CD4-positive, alpha-beta T cell (primary cell): ENCODE results near the gene CDH13. TPM values are rescaled to one million over a fixed set of nuclear protein-coding genes. Genes with fewer than 3 reads are reported as not detected.
A peak's percentile ranks its signal among the peaks of the same experiment; 100 is the strongest.

ENCODE experiments used
- ATAC-seq: fragments of 200-7000 bp; cut with Tn5 transposase; one replicate; pipeline ENCODE4 v1.10.0; 2022; ENCODE audit warnings: mild to moderate bottlenecking; ENCODE audit not compliant: poor library complexity
- CTCF ChIA-PET: fragments of 350-600 bp; sonication (Branson Sonifier 250); formaldehyde crosslinking; loops from one replicate; lab custom pipeline; 2021; ENCODE audit warnings: antibody characterized with exemption, inconsistent platforms; lab: Charles Lee
- POLR2A ChIA-PET: fragments of 350-600 bp; sonication (Branson Sonifier 250); formaldehyde crosslinking; loops from one replicate; lab custom pipeline; 2021; ENCODE audit warnings: antibody characterized with exemption, inconsistent platforms; lab: Charles Lee
- DNase-seq, 14 experiments: peaks; one replicate each; pipeline ENCODE4 v3.0.0-alpha.2; 2013 to 2020; ENCODE audit warnings: mixed read lengths in 2 of 14
- H3K27ac ChIP-seq, 2 donors: one replicate each; pipeline versions ENCODE4 v1.5.1 to v1.7.0; 2013; ENCODE audit warnings: low read length in 2 of 2, low read depth in 1 of 2, mild to moderate bottlenecking in 1 of 2
- H3K27me3 ChIP-seq, 2 experiments: 1 replicate in 1 of 2; 2 replicates in 1 of 2; pipeline versions ENCODE4 v1.6.1 to v1.7.0; 2013; ENCODE audit warnings: low read length in 2 of 2, control low read depth in 1 of 2, mild to moderate bottlenecking in 1 of 2, moderate library complexity in 1 of 2; ENCODE audit not compliant: insufficient read depth in 2 of 2, control insufficient read depth in 1 of 2
- H3K36me3 ChIP-seq: one replicate; pipeline ENCODE4 v1.6.1; 2013; ENCODE audit warnings: low read length, control low read depth; ENCODE audit not compliant: insufficient read depth
- H3K4me1 ChIP-seq: one replicate; pipeline ENCODE4 v1.6.1; 2013; ENCODE audit warnings: low read length, control low read depth; ENCODE audit not compliant: insufficient read depth
- H3K4me3 ChIP-seq: one replicate; pipeline ENCODE4 v1.5.1; 2013; ENCODE audit warnings: mild to moderate bottlenecking, low read length, moderate library complexity
- H3K9me3 ChIP-seq, 2 experiments: 1 replicate in 1 of 2; 2 replicates in 1 of 2; pipeline versions ENCODE4 v1.6.1 to v1.7.0; 2013; ENCODE audit warnings: low read length in 2 of 2, mild to moderate bottlenecking in 2 of 2, control low read depth in 1 of 2, moderate library complexity in 1 of 2; ENCODE audit not compliant: control insufficient read depth in 1 of 2, insufficient read depth in 1 of 2
- H3K27ac Mint-ChIP-seq: one replicate; pipeline ENCODE4 v1.8.0; 2020; ENCODE audit warnings: mixed read lengths
- H3K27me3 Mint-ChIP-seq: one replicate; pipeline ENCODE4 v1.8.0; 2021; ENCODE audit warnings: mixed read lengths
- H3K36me3 Mint-ChIP-seq: one replicate; pipeline ENCODE4 v1.8.0; 2021; ENCODE audit warnings: low read depth, mixed read lengths
- H3K4me1 Mint-ChIP-seq: one replicate; pipeline ENCODE4 v1.8.0; 2021; ENCODE audit warnings: low read depth, mixed read lengths
- H3K4me3 Mint-ChIP-seq: one replicate; pipeline ENCODE4 v1.8.0; 2020; ENCODE audit warnings: mild to moderate bottlenecking, mixed read lengths
- H3K9me3 Mint-ChIP-seq: one replicate; pipeline ENCODE4 v1.8.0; 2020; ENCODE audit warnings: mixed read lengths
- intact Hi-C, 2 experiments: fragments of 100-400 bp; cut with DNase I in 1 of 2; cut with micrococcal nuclease in 1 of 2; formaldehyde crosslinking; loops; one replicate each; pipeline versions ENCODE4 v1.15.1 to v1.9.0; 2023 to 2025; cut with DNase I, micrococcal nuclease
- total RNA-seq, 174 experiments: library from RNA in 2 of 174; stranded (reverse) in 2 of 174; gene quantifications; one replicate each; pipeline ENCODE4 v1.2.3 and lab custom pipeline; 2021 to 2026
- TF ChIP-seq, protein P1 (sequence below): fragments of 200-600 bp; IDR thresholded peaks from one replicate; pipeline ENCODE4 v1.8.0; 2022; ENCODE audit warnings: antibody characterized with exemption, mild to moderate bottlenecking

The CDH13 gene
- total RNA-seq, 2 experiments from 2014 or later = not detected

DNA sequence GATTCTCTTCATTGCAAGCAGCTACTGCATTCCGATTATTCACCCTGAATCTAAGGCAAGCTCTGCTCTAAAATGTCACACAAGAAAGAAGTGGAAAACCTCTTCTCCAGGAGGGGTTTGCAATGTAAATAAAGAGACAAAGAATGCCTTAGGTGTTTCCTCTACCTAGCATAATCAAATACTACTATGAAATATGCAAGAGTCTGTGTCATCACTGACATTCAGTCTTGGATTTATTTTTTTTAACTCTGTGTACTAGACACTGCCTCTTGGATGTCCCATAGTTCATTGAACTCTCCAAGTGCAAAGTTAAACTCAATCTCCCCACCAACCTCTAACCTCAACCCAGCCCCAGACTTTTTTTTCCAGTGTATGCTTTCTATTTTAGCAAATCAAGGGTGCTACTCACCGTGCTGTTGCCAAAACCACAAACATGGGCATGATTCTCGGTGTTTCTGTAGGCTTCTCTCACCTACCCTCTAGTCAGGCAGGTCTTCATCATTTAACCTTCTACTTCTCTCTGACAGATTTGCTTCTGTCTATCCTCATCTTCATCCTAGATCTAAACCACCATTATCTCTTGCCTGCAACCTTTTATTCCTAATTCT lies 329.1 kb downstream of the CDH13 start:
- CTCF ChIA-PET = interaction anchor here (1.0 kb wide), 1 partner anchor 19 kb away, joined by 3 read pairs; no protein-coding TSS in a partner anchor
- Histone ChIP-seq H3K27ac (no peak overlapping the region), H3K9me3 (peaks cover 0 to 1% of the 10 kb centered on the region in 2 experiments), H3K4me1 (no peaks in the 10 kb centered on the region), H3K36me3 (no peaks in the 10 kb centered on the region), H3K4me3 (no peak overlapping the region), H3K27me3 (no peaks in the 10 kb centered on the region)
- Mint-ChIP-seq H3K9me3 (no peaks in the 10 kb centered on the region), H3K4me1 (no peaks in the 10 kb centered on the region), H3K36me3 (no peaks in the 10 kb centered on the region), H3K27me3 (no peaks in the 10 kb centered on the region), H3K4me3 (no peak overlapping the region), H3K27ac (no peak overlapping the region)
- POLR2A ChIA-PET = no interaction called here
- DNase-seq (peak in 1 of 14 experiments; percentile 25), ATAC-seq (no peak)
- intact Hi-C loops = no loop called here
- TF ChIP-seq, protein P1, sequence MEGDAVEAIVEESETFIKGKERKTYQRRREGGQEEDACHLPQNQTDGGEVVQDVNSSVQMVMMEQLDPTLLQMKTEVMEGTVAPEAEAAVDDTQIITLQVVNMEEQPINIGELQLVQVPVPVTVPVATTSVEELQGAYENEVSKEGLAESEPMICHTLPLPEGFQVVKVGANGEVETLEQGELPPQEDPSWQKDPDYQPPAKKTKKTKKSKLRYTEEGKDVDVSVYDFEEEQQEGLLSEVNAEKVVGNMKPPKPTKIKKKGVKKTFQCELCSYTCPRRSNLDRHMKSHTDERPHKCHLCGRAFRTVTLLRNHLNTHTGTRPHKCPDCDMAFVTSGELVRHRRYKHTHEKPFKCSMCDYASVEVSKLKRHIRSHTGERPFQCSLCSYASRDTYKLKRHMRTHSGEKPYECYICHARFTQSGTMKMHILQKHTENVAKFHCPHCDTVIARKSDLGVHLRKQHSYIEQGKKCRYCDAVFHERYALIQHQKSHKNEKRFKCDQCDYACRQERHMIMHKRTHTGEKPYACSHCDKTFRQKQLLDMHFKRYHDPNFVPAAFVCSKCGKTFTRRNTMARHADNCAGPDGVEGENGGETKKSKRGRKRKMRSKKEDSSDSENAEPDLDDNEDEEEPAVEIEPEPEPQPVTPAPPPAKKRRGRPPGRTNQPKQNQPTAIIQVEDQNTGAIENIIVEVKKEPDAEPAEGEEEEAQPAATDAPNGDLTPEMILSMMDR = no peak

DNA sequence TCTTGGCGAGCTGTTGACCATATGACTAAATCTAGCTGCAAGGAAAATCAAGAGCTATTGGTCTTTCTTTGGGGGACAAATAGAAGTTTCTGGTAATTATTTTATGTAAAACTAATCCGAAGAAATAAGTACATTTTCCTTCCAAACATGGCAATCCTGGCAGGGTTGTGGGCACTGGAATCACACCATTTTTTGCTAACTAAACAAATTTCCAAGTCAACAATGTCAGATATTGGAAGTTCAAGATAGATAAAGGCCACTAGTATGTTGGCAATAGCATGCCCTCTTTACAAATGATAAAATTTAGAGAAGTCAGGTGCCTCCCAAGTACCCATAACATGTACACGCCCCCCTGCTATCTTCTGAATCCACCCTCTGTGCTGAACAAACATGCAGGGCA lies 330.4 kb downstream of the CDH13 start:
- peaks cover 0 to 4% of the 10 kb centered on the region in 2 experiments for H3K9me3 ChIP-seq
- Mint-ChIP-seq H3K36me3 (no peaks in the 10 kb centered on the region), H3K27me3 (no peaks in the 10 kb centered on the region), H3K9me3 (no peaks in the 10 kb centered on the region), H3K4me3 (no peak overlapping the region), H3K27ac (no peak overlapping the region), H3K4me1 (no peaks in the 10 kb centered on the region)
- ATAC-seq (no peak), DNase-seq (no peak)
- CTCF ChIA-PET = interaction anchor here (1.0 kb wide), 1 partner anchor 20 kb away, joined by 3 read pairs; no protein-coding TSS in a partner anchor
- POLR2A ChIA-PET = no interaction called here
- no peaks in the 10 kb centered on the region for H3K4me1 ChIP-seq
- no peaks in the 10 kb centered on the region for H3K36me3 ChIP-seq
- H3K27me3 ChIP-seq = no peaks in the 10 kb centered on the region
- TF ChIP-seq, protein P1 = no peak
- H3K27ac ChIP-seq = no peak overlapping the region
- no peak overlapping the region for H3K4me3 ChIP-seq
- intact Hi-C loops = no loop called here

DNA sequence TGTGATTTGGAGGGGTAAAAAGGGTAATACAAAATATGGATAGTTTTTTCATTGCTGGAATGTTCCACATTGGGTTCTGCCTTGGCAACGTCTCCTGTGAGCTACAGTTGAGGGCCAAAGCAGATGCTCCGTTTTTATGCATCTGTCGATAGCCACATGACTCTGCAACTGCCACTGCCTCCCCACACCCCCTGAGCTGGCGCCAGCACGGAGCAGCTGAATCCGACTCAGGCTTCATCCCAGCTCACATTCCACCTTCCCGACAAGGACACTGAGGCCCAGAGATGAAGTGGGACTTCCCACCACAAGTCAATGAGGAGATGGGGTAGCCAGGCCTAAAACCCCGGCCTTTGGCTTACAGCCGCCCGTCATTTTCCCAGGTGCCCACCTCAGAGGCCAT lies 334.1 kb downstream of the CDH13 start:
- intact Hi-C loops = no loop called here
- no peaks in the 10 kb centered on the region for H3K36me3 ChIP-seq
- peaks cover 0 to 4% of the 10 kb centered on the region in 2 experiments for H3K9me3 ChIP-seq
- no peak overlapping the region for H3K27ac ChIP-seq
- H3K27me3 ChIP-seq = no peaks in the 10 kb centered on the region
- no peaks in the 10 kb centered on the region for H3K27me3 Mint-ChIP-seq
- no peaks in the 10 kb centered on the region for H3K4me1 ChIP-seq
- no peak for DNase-seq
- H3K36me3 Mint-ChIP-seq = no peaks in the 10 kb centered on the region
- ChIA-PET POLR2A (no interaction called here), CTCF (no interaction called here)
- H3K4me1 Mint-ChIP-seq = no peaks in the 10 kb centered on the region
- ATAC-seq = no peak
- peaks cover 2% of the 10 kb centered on the region for H3K9me3 Mint-ChIP-seq
- H3K4me3 ChIP-seq = no peak overlapping the region
- no peak overlapping the region for H3K4me3 Mint-ChIP-seq
- TF ChIP-seq, protein P1 = no peak
- no peak overlapping the region for H3K27ac Mint-ChIP-seq
